DOHH2 (cell line): ENCODE measurements around the gene TOMM34.

Experiments
- H3F3A ChIP-seq: fragments of 200-600 bp; sonication (generic), shearing (Covaris generic); 2 replicates; pipeline ENCODE4 v1.6.0; 2016; ENCODE audit warnings: antibody characterized with exemption, mild to moderate bottlenecking; ENCODE audit not compliant: control insufficient read depth, insufficient read depth
- H3K27ac ChIP-seq: fragments of 200-600 bp; sonication (generic); 2 replicates; pipeline ENCODE4 v1.5.1; 2014; ENCODE audit warnings: low read depth, mild to moderate bottlenecking, low read length, moderate library complexity
- H3K27me3 ChIP-seq: fragments of 200-600 bp; sonication (generic); 2 replicates; pipeline ENCODE4 v1.6.1; 2014; ENCODE audit warnings: mild to moderate bottlenecking, low read length, mixed read lengths; ENCODE audit not compliant: control insufficient read depth
- H3K36me3 ChIP-seq: fragments of 200-600 bp; sonication (generic); 2 replicates; pipeline ENCODE4 v1.6.1; 2014; ENCODE audit warnings: mild to moderate bottlenecking, low read length, moderate library complexity, mixed read lengths; ENCODE audit not compliant: control insufficient read depth
- H3K4me1 ChIP-seq: fragments of 200-600 bp; sonication (generic); 2 replicates; pipeline ENCODE4 v1.6.1; 2014; ENCODE audit warnings: mild to moderate bottlenecking, low read length, mixed read lengths; ENCODE audit not compliant: control insufficient read depth
- H3K4me2 ChIP-seq: fragments of 200-600 bp; sonication (generic); 2 replicates; pipeline ENCODE4 v1.6.0; 2014; ENCODE audit warnings: mild to moderate bottlenecking, low read length, moderate library complexity
- H3K4me3 ChIP-seq: fragments of 200-600 bp; sonication (generic); 2 replicates; pipeline ENCODE4 v1.5.1; 2014; ENCODE audit warnings: mild to moderate bottlenecking, low read length, mixed read lengths
- H3K79me2 ChIP-seq: fragments of 200-600 bp; sonication (generic); 2 replicates; pipeline ENCODE4 v1.6.1; 2014; ENCODE audit warnings: mild to moderate bottlenecking, low read length, mixed read lengths; ENCODE audit not compliant: control insufficient read depth
- H3K9me2 ChIP-seq: fragments of 200-600 bp; sonication (generic); replicated peaks from 2 replicates; pipeline ENCODE4 v1.6.1; 2014; ENCODE audit warnings: mild to moderate bottlenecking, low read length, mixed read lengths; ENCODE audit not compliant: control insufficient read depth
- H3K9me3 ChIP-seq: fragments of 200-600 bp; sonication (generic); 2 replicates; pipeline ENCODE4 v1.6.1; 2014; ENCODE audit warnings: antibody characterized with exemption, low read length, mixed read lengths; ENCODE audit not compliant: control insufficient read depth, insufficient read depth
- H4K20me1 ChIP-seq: fragments of 200-600 bp; sonication (generic); 2 replicates; pipeline ENCODE4 v1.6.0; 2014; ENCODE audit warnings: low read depth, mild to moderate bottlenecking, antibody characterized with exemption, low read length, moderate library complexity; ENCODE audit not compliant: control insufficient read depth, insufficient read depth
- CTCF ChIP-seq: fragments of 200-600 bp; sonication (generic); IDR thresholded peaks from one replicate; pipeline ENCODE4 v1.5.1; 2014; ENCODE audit warnings: antibody characterized with exemption, mild to moderate bottlenecking, low read depth, low read length; ENCODE audit not compliant: poor library complexity, severe bottlenecking
- EZH2phosphoT487 ChIP-seq: fragments of 200-600 bp; sonication (generic); IDR thresholded peaks from 2 replicates; pipeline ENCODE4 v1.6.1; 2017; ENCODE audit warnings: borderline replicate concordance, mild to moderate bottlenecking, antibody characterized with exemption, low read length, moderate library complexity, mixed read lengths

The TOMM34 gene

DNA sequence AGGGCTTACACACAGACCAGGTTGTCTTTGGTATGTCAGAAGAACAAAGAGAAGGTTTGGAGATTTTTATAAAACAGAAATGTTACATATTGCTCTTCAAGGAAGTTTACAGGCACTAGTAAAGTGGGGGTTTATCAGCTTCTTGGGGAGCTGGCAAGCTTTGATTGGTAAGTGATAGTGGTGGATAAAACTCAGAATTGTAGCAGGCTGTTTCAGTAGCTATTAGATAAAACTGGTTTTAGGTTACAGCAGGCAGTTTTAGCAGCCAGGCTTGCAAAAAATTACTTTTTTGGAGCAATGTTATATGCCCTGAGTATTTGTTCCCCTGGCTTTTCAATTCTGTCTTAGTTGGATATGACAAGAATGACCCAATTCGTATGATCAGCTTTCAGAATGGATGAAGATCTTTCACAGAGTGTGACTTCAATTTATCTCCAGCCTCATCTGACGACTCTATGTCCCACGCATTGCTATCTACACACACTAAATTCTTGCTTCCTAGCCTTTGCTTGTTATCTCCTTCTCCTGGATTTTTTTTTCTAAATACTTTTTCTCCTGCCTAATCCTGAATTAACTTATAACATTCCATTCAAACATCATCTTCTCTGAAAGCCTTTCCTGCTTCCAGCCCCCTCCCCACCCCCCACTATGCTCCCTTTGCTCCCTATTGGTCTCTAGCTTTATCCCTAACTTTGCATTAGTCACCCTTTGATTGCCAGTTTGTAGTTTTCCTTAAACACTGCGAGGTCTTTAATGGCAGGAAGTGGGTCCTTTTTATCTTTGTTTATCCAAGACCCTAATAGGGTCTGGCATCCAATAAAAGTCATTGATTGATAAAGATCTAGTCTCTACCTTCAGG, 1.0 kb upstream of the TOMM34 start:
- Histone ChIP-seq H3K4me2 (peak overlapping the region; percentile 96), H3K4me3 (peak overlapping the region; percentile 87), H3K36me3 (peaks cover 37% of the 10 kb centered on the region), H4K20me1 (peaks cover 10% of the 10 kb centered on the region), H3F3A (peaks cover 5% of the 10 kb centered on the region; the same call in 1 of the 2 replicates), H3K4me1 (peaks cover 74% of the 10 kb centered on the region), H3K79me2 (peaks cover 50% of the 10 kb centered on the region), H3K9me2 (no peaks in the 10 kb centered on the region), H3K27me3 (no peaks in the 10 kb centered on the region), H3K9me3 (no peaks in the 10 kb centered on the region), H3K27ac (no peak overlapping the region)
- TF ChIP-seq CTCF = no peak
- TF ChIP-seq EZH2phosphoT487 = no peak

DNA sequence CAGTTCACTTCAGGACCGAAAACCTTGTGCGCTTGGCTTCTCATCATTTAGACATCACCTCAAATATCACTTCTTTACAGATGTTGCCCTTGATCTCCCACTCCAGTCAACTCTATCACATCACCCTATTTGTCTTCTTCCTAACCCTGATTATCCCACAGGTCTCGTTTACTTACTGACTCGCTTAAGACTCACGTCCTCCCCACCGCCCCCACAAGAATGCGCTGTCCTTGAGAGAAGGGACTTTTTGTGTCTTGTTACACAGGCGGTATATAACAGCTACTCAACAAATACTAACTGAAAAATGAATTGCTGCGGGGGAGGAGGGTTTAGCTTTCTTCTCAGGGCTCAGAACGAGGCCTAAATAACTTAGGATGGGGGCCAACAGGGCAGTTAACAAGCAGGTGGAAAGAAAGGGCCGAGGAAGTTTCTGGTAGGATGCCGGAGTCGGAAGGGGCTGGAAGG, 527 bp downstream of the TOMM34 start:
- Histone ChIP-seq H3K4me3 (peak overlapping the region; percentile 87), H4K20me1 (peaks cover 13% of the 10 kb centered on the region), H3F3A (0 out of 2 replicates have a peak, but pooled peaks cover 2% of the 10 kb centered on the region), H3K9me3 (no peaks in the 10 kb centered on the region), H3K9me2 (no peaks in the 10 kb centered on the region), H3K27ac (peak overlapping the region; percentile 27), H3K27me3 (no peaks in the 10 kb centered on the region), H3K4me1 (peaks cover 76% of the 10 kb centered on the region), H3K79me2 (peaks cover 59% of the 10 kb centered on the region), H3K4me2 (peak overlapping the region; percentile 96), H3K36me3 (peaks cover 52% of the 10 kb centered on the region)
- TF ChIP-seq EZH2phosphoT487 (no peak), CTCF (peak; percentile 39)

DNA sequence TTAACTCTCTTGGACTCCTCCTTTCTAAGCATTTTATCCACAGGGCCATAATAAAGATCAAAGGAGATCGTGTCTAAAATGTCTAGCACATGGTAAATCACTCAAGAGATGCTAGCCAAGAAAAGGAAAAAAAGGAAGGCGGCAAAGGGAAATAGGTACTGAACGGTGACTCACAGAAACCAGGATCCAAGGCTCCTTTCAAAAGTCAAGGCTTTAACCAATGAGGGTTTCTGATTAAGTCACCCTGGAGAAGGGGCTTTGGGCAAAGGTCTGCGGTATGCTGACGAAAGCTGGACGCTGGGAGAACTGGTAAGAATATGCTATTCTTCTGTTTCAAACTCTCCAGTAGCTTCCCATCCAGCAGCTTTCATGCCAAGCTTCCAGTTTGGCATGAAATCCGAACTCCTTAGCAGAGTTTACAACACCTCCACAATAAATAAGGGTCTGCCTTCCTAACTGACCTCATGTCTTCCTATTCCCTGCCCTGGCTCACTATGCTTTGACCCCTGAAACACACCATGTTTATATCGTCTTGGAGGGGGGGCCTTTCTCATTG, 1.0 kb downstream of the TOMM34 start:
- peaks cover 73% of the 10 kb centered on the region for H3K4me1 ChIP-seq
- H3K9me3 ChIP-seq = no peaks in the 10 kb centered on the region
- H3K4me3 ChIP-seq = peak overlapping the region; percentile 87
- no peaks in the 10 kb centered on the region for H3K27me3 ChIP-seq
- peaks cover 13% of the 10 kb centered on the region for H4K20me1 ChIP-seq
- TF ChIP-seq EZH2phosphoT487 (no peak), CTCF (no peak)
- peaks cover 59% of the 10 kb centered on the region for H3K79me2 ChIP-seq
- H3K9me2 ChIP-seq = no peaks in the 10 kb centered on the region
- H3K36me3 ChIP-seq = peaks cover 57% of the 10 kb centered on the region
- peak overlapping the region; percentile 96 for H3K4me2 ChIP-seq
- 0 out of 2 replicates have a peak, but pooled peaks cover 2% of the 10 kb centered on the region for H3F3A ChIP-seq
- H3K27ac ChIP-seq = peak overlapping the region; percentile 27; the same call in 1 of the 2 replicates
